ENCODE results near the gene PIK3CB. TPM values are rescaled to one million over a fixed set of nuclear protein-coding genes. Genes with fewer than 3 reads are reported as not detected.
"Not testable (repeated sequence)": the region's sequence is repeated elsewhere in the genome, so short reads cannot be mapped to it uniquely, and the experiment has no call there.

PIK3CB gene
- total RNA-seq, 2 experiments from 2014 or later: 23.0 to 26.4 TPM

GRCh38 chr3:138845181-138845601 is 10.5 kb upstream of the PIK3CB start:
- no peak for ATAC-seq (ENCODE audit: poor library complexity)

GRCh38 chr3:138842483-138843188 is 7.9 kb upstream of the PIK3CB start:
- ATAC-seq (ENCODE audit: poor library complexity): no peak
- Histone ChIP-seq H3K27ac (ENCODE audit: low read depth in 1 of 2, low read length in 2 of 2) (no peak overlapping the region), H3K4me3 (ENCODE audit: low read length) (no peak overlapping the region), H3K36me3 (ENCODE audit: insufficient read depth, low read length) (no peaks in the 10 kb centered on the region), H3K4me1 (ENCODE audit: insufficient read depth, low read length) (no peaks in the 10 kb centered on the region), H3K9me3 (ENCODE audit: control insufficient read depth in 1 of 2, insufficient read depth in 1 of 2, low read length in 2 of 2) (no peaks in the 10 kb centered on the region), H3K27me3 (ENCODE audit: control insufficient read depth in 1 of 2, insufficient read depth in 2 of 2, low read length in 2 of 2) (no peaks in the 10 kb centered on the region)
- POLR2A ChIA-PET: interaction anchor here (1.5 kb wide), 1 partner anchor 8 kb away, joined by 5 read pairs; the partner anchor contains the start of gene PIK3CB
- H3K4me3 Mint-ChIP-seq: peak overlapping the region; percentile 64
- CTCF ChIA-PET: no interaction called here
- H3K27ac Mint-ChIP-seq: no peak overlapping the region
- no peaks in the 10 kb centered on the region for H3K27me3 Mint-ChIP-seq
- H3K4me1 Mint-ChIP-seq (ENCODE audit: low read depth): no peaks in the 10 kb centered on the region
- DNase-seq: peak in 1 of 14 experiments; percentile 28
- no peaks in the 10 kb centered on the region for H3K9me3 Mint-ChIP-seq
- H3K36me3 Mint-ChIP-seq (ENCODE audit: low read depth): no peaks in the 10 kb centered on the region
- TF ChIP-seq CTCF (IDR thresholded peaks at IDR 0.05): no peak
- intact Hi-C loops (cut with DNase I, micrococcal nuclease): no loop called here

More at GRCh38 chr3:138845181-138845601, 10.5 kb upstream of the PIK3CB start:
- Mint-ChIP-seq H3K4me3 (no peak overlapping the region), H3K9me3 (no peaks in the 10 kb centered on the region), H3K27me3 (no peaks in the 10 kb centered on the region), H3K27ac (no peak overlapping the region), H3K36me3 (ENCODE audit: low read depth) (no peaks in the 10 kb centered on the region), H3K4me1 (ENCODE audit: low read depth) (no peaks in the 10 kb centered on the region)
- ChIA-PET POLR2A (no interaction called here), CTCF (interaction anchor here (1.0 kb wide), 1 partner anchor 70 kb away, joined by 3 read pairs; no protein-coding TSS in a partner anchor)
- H3K36me3 ChIP-seq (ENCODE audit: insufficient read depth, low read length): no peaks in the 10 kb centered on the region
- TF ChIP-seq CTCF (IDR thresholded peaks at IDR 0.05): no peak
- no peak overlapping the region for H3K27ac ChIP-seq (ENCODE audit: low read depth in 1 of 2, low read length in 2 of 2)
- H3K4me1 ChIP-seq (ENCODE audit: insufficient read depth, low read length): no peaks in the 10 kb centered on the region
- no peaks in the 10 kb centered on the region for H3K9me3 ChIP-seq (ENCODE audit: control insufficient read depth in 1 of 2, insufficient read depth in 1 of 2, low read length in 2 of 2)
- intact Hi-C loops (cut with DNase I, micrococcal nuclease): loop anchor here in 1 of 2 experiments (5.0 kb wide), 1 partner anchor 38 kb away; no protein-coding TSS in a partner anchor
- no peak overlapping the region for H3K4me3 ChIP-seq (ENCODE audit: low read length)
- no peak for DNase-seq
- H3K27me3 ChIP-seq (ENCODE audit: control insufficient read depth in 1 of 2, insufficient read depth in 2 of 2, low read length in 2 of 2): no peaks in the 10 kb centered on the region

GRCh38 chr3:138838385-138838784 is 3.7 kb upstream of the PIK3CB start:
- H3K27ac ChIP-seq (ENCODE audit: low read depth in 1 of 2, low read length in 2 of 2); H3K27me3 ChIP-seq (ENCODE audit: control insufficient read depth in 1 of 2, insufficient read depth in 2 of 2, low read length in 2 of 2); H3K9me3 ChIP-seq (ENCODE audit: control insufficient read depth in 1 of 2, insufficient read depth in 1 of 2, low read length in 2 of 2); ATAC-seq (ENCODE audit: poor library complexity); CTCF ChIA-PET; DNase-seq; H3K27me3 Mint-ChIP-seq; POLR2A ChIA-PET; H3K9me3 Mint-ChIP-seq; H3K36me3 ChIP-seq (ENCODE audit: insufficient read depth, low read length); H3K27ac Mint-ChIP-seq; H3K4me3 ChIP-seq (ENCODE audit: low read length): not testable (repeated sequence)
- intact Hi-C loops (cut with DNase I, micrococcal nuclease): loop anchor here in 1 of 2 experiments (5.0 to 10.0 kb wide), 3 partner anchors 231 to 654 kb away; partner anchors contain the start of genes ARMC8, FAIM and MRPS22
- Mint-ChIP-seq H3K4me3 (peak overlapping the region; percentile 65), H3K4me1 (ENCODE audit: low read depth) (peaks cover 14% of the 10 kb centered on the region), H3K36me3 (ENCODE audit: low read depth) (peaks cover 14% of the 10 kb centered on the region)
- H3K4me1 ChIP-seq (ENCODE audit: insufficient read depth, low read length): peaks cover 21% of the 10 kb centered on the region

GRCh38 chr3:138835846-138836245 is 1.1 kb upstream of the PIK3CB start:
- H3K36me3 ChIP-seq (ENCODE audit: insufficient read depth, low read length); H3K9me3 ChIP-seq (ENCODE audit: control insufficient read depth in 1 of 2, insufficient read depth in 1 of 2, low read length in 2 of 2); H3K4me3 ChIP-seq (ENCODE audit: low read length); H3K27me3 ChIP-seq (ENCODE audit: control insufficient read depth in 1 of 2, insufficient read depth in 2 of 2, low read length in 2 of 2); H3K27me3 Mint-ChIP-seq; ATAC-seq (ENCODE audit: poor library complexity); H3K9me3 Mint-ChIP-seq; H3K27ac ChIP-seq (ENCODE audit: low read depth in 1 of 2, low read length in 2 of 2); DNase-seq: not testable (repeated sequence)
- ChIA-PET POLR2A (interaction anchor here (1.2 to 2.6 kb wide), 2 partner anchors 22 to 242 kb away, joined by 3 to 16 read pairs; partner anchors contain the start of gene CEP70), CTCF (interaction anchor here (0.6 to 2.6 kb wide), 4 partner anchors 22 to 100 kb away, joined by 3 to 11 read pairs (median 3); no protein-coding TSS in a partner anchor)
- Mint-ChIP-seq H3K27ac (peak overlapping the region; percentile 96), H3K4me1 (ENCODE audit: low read depth) (peaks cover 26% of the 10 kb centered on the region), H3K4me3 (peak overlapping the region; percentile 15), H3K36me3 (ENCODE audit: low read depth) (peaks cover 24% of the 10 kb centered on the region)
- intact Hi-C loops (cut with DNase I, micrococcal nuclease): loop anchor here (2.0 to 10.0 kb wide), 6 partner anchors 55 to 651 kb away; partner anchors contain the start of genes ARMC8 (in 1 of the 2), CEP70 (in 1 of the 2), FAIM (in 1 of the 2) and MRPS22 (in 1 of the 2)
- H3K4me1 ChIP-seq (ENCODE audit: insufficient read depth, low read length): peaks cover 32% of the 10 kb centered on the region
